DND-41 (cell line): ENCODE results near the gene FAM184B.
"Not testable (repeated sequence)": the region's sequence is repeated elsewhere in the genome, so short reads cannot be mapped to it uniquely, and the experiment has no call there.

ENCODE experiments used
- ATAC-seq: fragments of 200-7000 bp; cut with Tn5 transposase; 3 replicates; pipeline ENCODE4 v1.9.1; 2021; ENCODE audit warnings: low read depth; ENCODE audit not compliant: insufficient read depth
- DNase-seq: peaks from one replicate; pipeline ENCODE4 v3.0.0-alpha.2; 2020
- H2AFZ ChIP-seq: 2 replicates; pipeline ENCODE4 v1.6.0; 2012; ENCODE audit warnings: low read depth, low read length
- H3K27ac ChIP-seq: 2 replicates; pipeline ENCODE4 v1.5.1; 2012; ENCODE audit warnings: low read length, inconsistent platforms
- H3K27me3 ChIP-seq: fragments of 200-600 bp; sonication (generic); 2 replicates; pipeline ENCODE4 v1.6.0; 2012; ENCODE audit warnings: low read length, mild to moderate bottlenecking, inconsistent platforms; ENCODE audit not compliant: insufficient read depth, poor library complexity
- H3K36me3 ChIP-seq: 2 replicates; pipeline ENCODE4 v1.5.1; 2012; ENCODE audit warnings: low read length, inconsistent platforms; ENCODE audit not compliant: insufficient read depth
- H3K4me1 ChIP-seq: 2 replicates; pipeline ENCODE4 v1.5.1; 2012; ENCODE audit warnings: mild to moderate bottlenecking, low read length; ENCODE audit not compliant: insufficient read depth
- H3K4me2 ChIP-seq: 2 replicates; pipeline ENCODE4 v1.6.0; 2012; ENCODE audit warnings: mild to moderate bottlenecking, moderate library complexity, low read length, inconsistent platforms; ENCODE audit not compliant: insufficient read depth
- H3K4me3 ChIP-seq, 2 experiments: fragments of 200-600 bp in 1 of 2; shearing (Covaris generic) in 1 of 2; 2 replicates each; pipeline ENCODE4 v1.5.1; 2012 to 2016; ENCODE audit warnings: inconsistent platforms in 2 of 2, low read length in 2 of 2, mild to moderate bottlenecking in 2 of 2, low read depth in 1 of 2, moderate library complexity in 1 of 2
- H3K79me2 ChIP-seq: 2 replicates; pipeline ENCODE4 v1.6.0; 2012; ENCODE audit warnings: low read length, inconsistent platforms; ENCODE audit not compliant: insufficient read depth
- H3K9ac ChIP-seq: 2 replicates; pipeline ENCODE4 v1.6.0; 2012; ENCODE audit warnings: low read depth, mild to moderate bottlenecking, inconsistent platforms, low read length, moderate library complexity
- H3K9me3 ChIP-seq: 2 replicates; pipeline ENCODE4 v1.5.1; 2012; ENCODE audit warnings: low read length, moderate library complexity, mild to moderate bottlenecking, inconsistent platforms; ENCODE audit not compliant: insufficient read depth, severe bottlenecking
- H4K20me1 ChIP-seq: 2 replicates; pipeline ENCODE4 v1.6.0; 2012; ENCODE audit warnings: low read length; ENCODE audit not compliant: insufficient read depth
- CTCF ChIP-seq: IDR thresholded peaks from 2 replicates; pipeline ENCODE4 v1.5.1; 2012; ENCODE audit warnings: borderline replicate concordance, low read length, moderate library complexity, mild to moderate bottlenecking; ENCODE audit not compliant: poor library complexity, severe bottlenecking; ENCODE audit errors: extremely low read depth
- EZH2 ChIP-seq: IDR thresholded peaks from 3 replicates; pipeline ENCODE4 v1.6.1; 2012; ENCODE audit warnings: borderline replicate concordance, low read depth, mild to moderate bottlenecking, moderate library complexity, low read length, inconsistent platforms; ENCODE audit not compliant: severe bottlenecking

FAM184B gene

GRCh38 chr4:17665346-17665745, 116.1 kb downstream of the FAM184B start:
- Histone ChIP-seq H3K79me2 (no peaks in the 10 kb centered on the region), H3K4me1 (no peaks in the 10 kb centered on the region), H3K4me3 (no peak overlapping the region), H4K20me1 (no peaks in the 10 kb centered on the region), H3K9ac (no peak overlapping the region), H3K27ac (no peak overlapping the region), H3K36me3 (no peaks in the 10 kb centered on the region), H3K9me3 (no peaks in the 10 kb centered on the region), H3K4me2 (no peak overlapping the region), H2AFZ (no peak overlapping the region), H3K27me3 (no peaks in the 10 kb centered on the region)
- TF ChIP-seq CTCF (no peak), EZH2 (no peak)
- no peak for DNase-seq
- ATAC-seq, result no peak

- no peak for DNase-seq
- Histone ChIP-seq H3K9ac (no peak overlapping the region), H3K27ac (no peak overlapping the region), H3K4me2 (no peak overlapping the region), H3K4me1 (no peaks in the 10 kb centered on the region), H2AFZ (no peak overlapping the region), H3K27me3 (no peaks in the 10 kb centered on the region), H4K20me1 (no peaks in the 10 kb centered on the region), H3K79me2 (no peaks in the 10 kb centered on the region), H3K4me3 (no peak overlapping the region), H3K36me3 (no peaks in the 10 kb centered on the region), H3K9me3 (no peaks in the 10 kb centered on the region)
- TF ChIP-seq EZH2 (no peak), CTCF (no peak)
- ATAC-seq, result no peak
Measured at GRCh38 chr4:17664755-17665154, 116.7 kb downstream of the FAM184B start.

- Histone ChIP-seq H3K4me3 (no peak overlapping the region), H3K4me1 (no peaks in the 10 kb centered on the region), H4K20me1 (no peaks in the 10 kb centered on the region), H3K4me2 (no peak overlapping the region), H3K9ac (no peak overlapping the region), H2AFZ (no peak overlapping the region), H3K79me2 (no peaks in the 10 kb centered on the region), H3K9me3 (no peaks in the 10 kb centered on the region), H3K27ac (no peak overlapping the region), H3K27me3 (no peaks in the 10 kb centered on the region), H3K36me3 (no peaks in the 10 kb centered on the region)
- DNase-seq (no peak), ATAC-seq (no peak)
- TF ChIP-seq CTCF (no peak), EZH2 (no peak)
Measured at GRCh38 chr4:17662694-17663093, 118.7 kb downstream of the FAM184B start.

GRCh38 chr4:17659196-17659595, 122.2 kb downstream of the FAM184B start:
- not testable (repeated sequence) for H3K27ac ChIP-seq, H3K79me2 ChIP-seq, H3K4me2 ChIP-seq, ATAC-seq, DNase-seq, H4K20me1 ChIP-seq, H3K27me3 ChIP-seq, H3K9me3 ChIP-seq, H3K36me3 ChIP-seq, H3K9ac ChIP-seq, H3K4me1 ChIP-seq, H2AFZ ChIP-seq, H3K4me3 ChIP-seq
